ENCODE data around the gene SMCHD1.
"Not testable (repeated sequence)": the region's sequence is repeated elsewhere in the genome, so short reads cannot be mapped to it uniquely, and the experiment has no call there.

SMCHD1 gene

GRCh38 chr18:2823966-2824365 lies 168.4 kb downstream of the SMCHD1 start:
- no peak for DNase-seq

GRCh38 chr18:2824865-2825264 lies 169.3 kb downstream of the SMCHD1 start:
- DNase-seq = no peak

GRCh38 chr18:2825613-2826175 lies 170.2 kb downstream of the SMCHD1 start:
- no peak for DNase-seq

- no peak for DNase-seq
Observed at GRCh38 chr18:2826581-2826980, 171.1 kb downstream of the SMCHD1 start.

- DNase-seq = no peak
Observed at GRCh38 chr18:2827061-2827460, 171.5 kb downstream of the SMCHD1 start.

GRCh38 chr18:2836118-2836517 lies 180.6 kb downstream of the SMCHD1 start:
- DNase-seq = not testable (repeated sequence)

GRCh38 chr18:2837290-2837689 lies 181.8 kb downstream of the SMCHD1 start:
- not testable (repeated sequence) for DNase-seq

- no peak for DNase-seq
Observed at GRCh38 chr18:2839202-2839601, 183.7 kb downstream of the SMCHD1 start.

GRCh38 chr18:2840521-2840920 lies 185.0 kb downstream of the SMCHD1 start:
- DNase-seq = no peak

- no peak for DNase-seq
Observed at GRCh38 chr18:2843146-2843545, 187.6 kb downstream of the SMCHD1 start.

GRCh38 chr18:2845172-2845571 lies 189.6 kb downstream of the SMCHD1 start:
- no peak for DNase-seq

GRCh38 chr18:2846636-2847316 lies 191.2 kb downstream of the SMCHD1 start, which contains the start of gene EMILIN2:
TSS of gene EMILIN2 (plus strand) at chr18:2847006. CDS start at chr18:2847189, 183 bp downstream.
- peak; percentile 87 for DNase-seq

GRCh38 chr18:2847317-2848246 lies 192.1 kb downstream of the SMCHD1 start:
- peak; percentile 67 for DNase-seq

- DNase-seq = no peak
Observed at GRCh38 chr18:2848247-2849246, 193.0 kb downstream of the SMCHD1 start.

GRCh38 chr18:2850816-2851215 lies 195.3 kb downstream of the SMCHD1 start:
- DNase-seq = no peak

GRCh38 chr18:2851771-2852170 lies 196.2 kb downstream of the SMCHD1 start:
- DNase-seq = no peak

GRCh38 chr18:2852460-2852859 lies 196.9 kb downstream of the SMCHD1 start:
- DNase-seq = not testable (repeated sequence)

GRCh38 chr18:2853173-2853925 lies 197.8 kb downstream of the SMCHD1 start:
- DNase-seq = no peak

GRCh38 chr18:2853926-2854664 lies 198.6 kb downstream of the SMCHD1 start:
- DNase-seq = no peak

All from right hindlimb (tissue), 1 donor.